ENCODE data around the gene SCEL.

The SCEL gene

DNA sequence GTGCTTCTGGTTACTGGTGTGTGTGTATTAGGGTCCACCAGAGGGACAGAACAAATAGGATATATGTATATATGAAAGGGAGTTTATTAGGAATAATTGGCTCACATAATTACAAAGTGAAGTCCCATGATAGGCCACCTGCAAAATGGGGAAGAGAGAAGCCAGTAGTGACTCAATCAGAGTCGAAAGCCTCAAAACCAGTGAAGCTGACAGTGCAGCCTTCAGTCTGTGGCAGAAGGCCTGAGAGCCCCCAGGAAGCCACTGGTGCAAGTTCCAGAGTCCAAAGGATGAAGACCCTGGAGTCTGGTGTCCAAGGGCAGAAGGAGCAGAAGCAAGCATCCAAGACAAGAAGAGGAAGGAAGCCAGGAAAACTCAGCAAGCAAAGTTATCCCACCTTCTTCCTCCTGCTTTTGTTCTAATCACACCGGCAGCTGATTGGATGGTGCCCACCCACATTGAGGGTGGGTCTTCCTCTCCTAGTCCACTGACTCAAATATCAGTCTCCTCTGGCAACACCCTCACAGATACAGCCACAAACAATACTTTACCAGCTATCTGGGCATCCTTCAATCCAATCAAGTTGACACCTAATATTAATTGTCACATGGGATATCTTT lies 21.7 kb upstream of the SCEL start:
- TF ChIP-seq POLR2AphosphoS5 (IDR thresholded peaks at IDR 0.05; ENCODE audit: low read depth, low read length) (no peak), FOXP2 (optimal IDR thresholded peaks at IDR 0.05; ENCODE audit: borderline replicate concordance, extremely low read depth, extremely low read length, insufficient read depth) (no peak), TAF1 (IDR thresholded peaks at IDR 0.05; ENCODE audit: borderline replicate concordance, insufficient read depth, low read length) (no peak), SIN3A (IDR thresholded peaks at IDR 0.05; ENCODE audit: borderline replicate concordance, insufficient read depth, low read length) (no peak)
- TF ChIP-seq, protein P1, sequence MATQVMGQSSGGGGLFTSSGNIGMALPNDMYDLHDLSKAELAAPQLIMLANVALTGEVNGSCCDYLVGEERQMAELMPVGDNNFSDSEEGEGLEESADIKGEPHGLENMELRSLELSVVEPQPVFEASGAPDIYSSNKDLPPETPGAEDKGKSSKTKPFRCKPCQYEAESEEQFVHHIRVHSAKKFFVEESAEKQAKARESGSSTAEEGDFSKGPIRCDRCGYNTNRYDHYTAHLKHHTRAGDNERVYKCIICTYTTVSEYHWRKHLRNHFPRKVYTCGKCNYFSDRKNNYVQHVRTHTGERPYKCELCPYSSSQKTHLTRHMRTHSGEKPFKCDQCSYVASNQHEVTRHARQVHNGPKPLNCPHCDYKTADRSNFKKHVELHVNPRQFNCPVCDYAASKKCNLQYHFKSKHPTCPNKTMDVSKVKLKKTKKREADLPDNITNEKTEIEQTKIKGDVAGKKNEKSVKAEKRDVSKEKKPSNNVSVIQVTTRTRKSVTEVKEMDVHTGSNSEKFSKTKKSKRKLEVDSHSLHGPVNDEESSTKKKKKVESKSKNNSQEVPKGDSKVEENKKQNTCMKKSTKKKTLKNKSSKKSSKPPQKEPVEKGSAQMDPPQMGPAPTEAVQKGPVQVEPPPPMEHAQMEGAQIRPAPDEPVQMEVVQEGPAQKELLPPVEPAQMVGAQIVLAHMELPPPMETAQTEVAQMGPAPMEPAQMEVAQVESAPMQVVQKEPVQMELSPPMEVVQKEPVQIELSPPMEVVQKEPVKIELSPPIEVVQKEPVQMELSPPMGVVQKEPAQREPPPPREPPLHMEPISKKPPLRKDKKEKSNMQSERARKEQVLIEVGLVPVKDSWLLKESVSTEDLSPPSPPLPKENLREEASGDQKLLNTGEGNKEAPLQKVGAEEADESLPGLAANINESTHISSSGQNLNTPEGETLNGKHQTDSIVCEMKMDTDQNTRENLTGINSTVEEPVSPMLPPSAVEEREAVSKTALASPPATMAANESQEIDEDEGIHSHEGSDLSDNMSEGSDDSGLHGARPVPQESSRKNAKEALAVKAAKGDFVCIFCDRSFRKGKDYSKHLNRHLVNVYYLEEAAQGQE (IDR thresholded peaks at IDR 0.05; ENCODE audit: insufficient read depth in 1 of 2, low read depth in 2 of 2, low read length in 2 of 2), result no peak

DNA sequence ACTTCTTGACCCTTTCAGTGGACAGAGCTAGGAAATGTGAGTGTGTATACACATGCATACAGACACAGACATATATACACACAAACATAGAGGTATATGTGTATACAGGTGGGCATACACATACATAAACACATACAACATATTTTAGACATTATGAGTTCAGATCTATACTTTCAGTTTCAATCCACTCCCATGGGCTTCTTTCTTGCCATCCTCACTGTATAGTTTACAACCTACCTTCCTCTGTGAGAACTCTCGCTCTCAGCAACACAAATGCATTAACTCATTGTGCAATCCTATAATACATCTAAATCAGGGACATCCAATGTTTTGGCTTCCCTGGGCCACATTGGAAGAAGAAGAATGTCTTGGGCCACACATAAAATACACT lies 21.2 kb upstream of the SCEL start:
- TF ChIP-seq FOXP2 (optimal IDR thresholded peaks at IDR 0.05; ENCODE audit: borderline replicate concordance, extremely low read depth, extremely low read length, insufficient read depth) (no peak), SIN3A (IDR thresholded peaks at IDR 0.05; ENCODE audit: borderline replicate concordance, insufficient read depth, low read length) (no peak), POLR2AphosphoS5 (IDR thresholded peaks at IDR 0.05; ENCODE audit: low read depth, low read length) (no peak), TAF1 (IDR thresholded peaks at IDR 0.05; ENCODE audit: borderline replicate concordance, insufficient read depth, low read length) (no peak)
- TF ChIP-seq, protein P1 (IDR thresholded peaks at IDR 0.05; ENCODE audit: insufficient read depth in 1 of 2, low read depth in 2 of 2, low read length in 2 of 2), result no peak

DNA sequence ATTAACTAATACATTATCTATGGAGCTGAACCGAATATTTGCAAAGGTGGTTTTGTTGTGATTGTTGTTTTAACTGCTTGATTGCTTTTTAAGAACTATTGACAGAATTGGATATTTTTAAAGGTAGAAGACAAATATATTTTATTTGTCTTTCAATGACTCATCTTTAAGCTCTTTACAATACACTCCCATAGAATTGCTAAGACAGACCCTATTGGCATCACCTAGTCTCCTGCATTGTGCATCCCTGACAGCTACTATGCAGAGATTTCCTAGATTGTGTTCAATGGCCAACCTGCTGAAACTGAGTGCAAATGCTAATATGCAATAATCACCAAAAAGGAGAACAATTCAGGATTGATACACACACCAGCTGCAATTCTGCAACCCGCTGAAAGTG lies 19.7 kb upstream of the SCEL start:
- TF ChIP-seq POLR2AphosphoS5 (IDR thresholded peaks at IDR 0.05; ENCODE audit: low read depth, low read length) (no peak), TAF1 (IDR thresholded peaks at IDR 0.05; ENCODE audit: borderline replicate concordance, insufficient read depth, low read length) (no peak), FOXP2 (optimal IDR thresholded peaks at IDR 0.05; ENCODE audit: borderline replicate concordance, extremely low read depth, extremely low read length, insufficient read depth) (no peak), SIN3A (IDR thresholded peaks at IDR 0.05; ENCODE audit: borderline replicate concordance, insufficient read depth, low read length) (no peak)
- TF ChIP-seq, protein P1 (IDR thresholded peaks at IDR 0.05; ENCODE audit: insufficient read depth in 1 of 2, low read depth in 2 of 2, low read length in 2 of 2), result no peak

DNA sequence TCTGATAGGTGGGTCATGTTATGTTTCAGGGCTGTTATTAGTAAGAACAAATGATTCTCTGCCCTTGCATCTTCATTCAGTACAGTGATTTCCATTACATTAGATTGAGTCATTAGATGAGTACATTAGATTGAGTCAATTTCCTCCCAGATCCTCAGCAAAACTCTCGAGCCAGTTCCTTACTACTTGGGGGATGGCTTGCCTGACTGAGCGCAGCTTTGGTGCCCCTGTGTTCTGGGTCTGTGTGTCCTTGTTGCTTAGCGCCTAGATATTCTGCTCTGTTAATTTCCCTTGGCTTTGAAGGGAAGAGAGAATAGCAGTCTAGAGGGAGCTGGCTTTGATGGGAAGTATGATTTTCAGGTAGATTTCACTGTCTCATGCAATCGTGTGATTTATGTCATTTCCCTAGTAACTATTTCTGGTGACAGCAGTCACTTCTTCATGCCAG lies 19.1 kb upstream of the SCEL start:
- TF ChIP-seq, protein P1 (IDR thresholded peaks at IDR 0.05; ENCODE audit: insufficient read depth in 1 of 2, low read depth in 2 of 2, low read length in 2 of 2), result no peak
- TF ChIP-seq POLR2AphosphoS5 (IDR thresholded peaks at IDR 0.05; ENCODE audit: low read depth, low read length) (no peak), FOXP2 (optimal IDR thresholded peaks at IDR 0.05; ENCODE audit: borderline replicate concordance, extremely low read depth, extremely low read length, insufficient read depth) (no peak), TAF1 (IDR thresholded peaks at IDR 0.05; ENCODE audit: borderline replicate concordance, insufficient read depth, low read length) (no peak), SIN3A (IDR thresholded peaks at IDR 0.05; ENCODE audit: borderline replicate concordance, insufficient read depth, low read length) (no peak)

Data from PFSK-1 (cell line).